Sigmoid colon (tissue), 7 donors: ENCODE measurements around the gene NKX2-2. TPM values are rescaled to one million over a fixed set of nuclear protein-coding genes. Genes with fewer than 3 reads are reported as not detected.

Experiments
- DNase-seq: peaks from one replicate; pipeline ENCODE4 v3.0.0-alpha.2; 2019
- H3K27ac ChIP-seq, 4 donors: fragments of 200-600 bp; sonication (generic); one replicate each; pipeline ENCODE4 v1.5.1; 2016 to 2019; ENCODE audit warnings: mild to moderate bottlenecking in 1 of 4
- H3K27me3 ChIP-seq, 3 donors: fragments of 200-600 bp; sonication (generic); one replicate each; pipeline ENCODE4 v1.5.1; 2019; ENCODE audit warnings: mild to moderate bottlenecking in 1 of 3
- H3K36me3 ChIP-seq, 4 donors: fragments of 200-600 bp; sonication (generic); one replicate each; pipeline ENCODE4 v1.5.1; 2016 to 2019
- H3K4me1 ChIP-seq, 4 donors: fragments of 200-600 bp; sonication (generic); one replicate each; pipeline ENCODE4 v1.5.1; 2017 to 2019
- H3K4me3 ChIP-seq, 4 donors: fragments of 200-600 bp; sonication (generic); one replicate each; pipeline ENCODE4 v1.5.1; 2017 to 2019; ENCODE audit warnings: mild to moderate bottlenecking in 2 of 4, moderate library complexity in 1 of 4
- H3K9me3 ChIP-seq, 4 donors: fragments of 200-600 bp in 3 of 4; sonication (generic) in 3 of 4; one replicate each; pipeline versions ENCODE4 v1.5.1 to v1.6.1; 2013 to 2019
- EP300 ChIP-seq, 4 donors: sonication (generic); formaldehyde crosslinking; IDR thresholded peaks; one replicate each; pipeline ENCODE4 v1.6.1; 2017; ENCODE audit warnings: antibody characterized with exemption in 4 of 4
- POLR2A ChIP-seq, 2 donors: fragments of 450-650 bp; IDR thresholded peaks; one replicate each; pipeline ENCODE4 v1.6.1; 2016; ENCODE audit warnings: antibody characterized with exemption in 2 of 2, mild to moderate bottlenecking in 2 of 2, moderate library complexity in 2 of 2
- POLR2AphosphoS5 ChIP-seq, 4 donors: sonication (generic); formaldehyde crosslinking; IDR thresholded peaks; one replicate each; pipeline ENCODE4 v1.6.1; 2017; ENCODE audit warnings: antibody characterized with exemption in 4 of 4
- WGBS, 2 donors: extraction: QIAGEN DNeasy Blood & Tissue Kit; methylation state at CpG; one replicate each; pipeline ENCODE4 v1.1.7; 2013; 5-methylcytosine and 5-hydroxymethylcytosine counted together
- intact Hi-C: fragments of 100-400 bp; cut with DNase I; formaldehyde crosslinking; loops from one replicate; pipeline ENCODE4 v1.15.1; 2023
- polyA plus RNA-seq, 3 donors: library from polyadenylated mRNA; stranded (reverse); fragments of 200-250 nt; gene quantifications; one replicate each; pipeline ENCODE4 v1.2.3, GENCODE V29; 2013
- total RNA-seq, 4 donors: library from RNA; depleted of rRNA; stranded (reverse); fragments of >200 nt; gene quantifications; one replicate each; pipeline ENCODE4 v1.1.0, GENCODE V29; 2016
- TF ChIP-seq, protein P1 (sequence below), 4 experiments: fragments of 450-650 bp in 3 of 4; fragments of 200-600 bp in 1 of 4; IDR thresholded peaks; one replicate each; pipeline ENCODE4 v1.5.1; 2016 to 2019; ENCODE audit warnings: antibody characterized with exemption in 4 of 4, mild to moderate bottlenecking in 3 of 4, moderate library complexity in 2 of 4
- donor health status: healthy with polysubstance abuse.
- donor health status: Bipolar disorder and iron deficiency.
- donor health status: healthy.

Gene NKX2-2
- total and polyA plus RNA-seq, 7 donors: 0.23 to 0.60 (median 0.46) TPM; not detected in 4

DNA sequence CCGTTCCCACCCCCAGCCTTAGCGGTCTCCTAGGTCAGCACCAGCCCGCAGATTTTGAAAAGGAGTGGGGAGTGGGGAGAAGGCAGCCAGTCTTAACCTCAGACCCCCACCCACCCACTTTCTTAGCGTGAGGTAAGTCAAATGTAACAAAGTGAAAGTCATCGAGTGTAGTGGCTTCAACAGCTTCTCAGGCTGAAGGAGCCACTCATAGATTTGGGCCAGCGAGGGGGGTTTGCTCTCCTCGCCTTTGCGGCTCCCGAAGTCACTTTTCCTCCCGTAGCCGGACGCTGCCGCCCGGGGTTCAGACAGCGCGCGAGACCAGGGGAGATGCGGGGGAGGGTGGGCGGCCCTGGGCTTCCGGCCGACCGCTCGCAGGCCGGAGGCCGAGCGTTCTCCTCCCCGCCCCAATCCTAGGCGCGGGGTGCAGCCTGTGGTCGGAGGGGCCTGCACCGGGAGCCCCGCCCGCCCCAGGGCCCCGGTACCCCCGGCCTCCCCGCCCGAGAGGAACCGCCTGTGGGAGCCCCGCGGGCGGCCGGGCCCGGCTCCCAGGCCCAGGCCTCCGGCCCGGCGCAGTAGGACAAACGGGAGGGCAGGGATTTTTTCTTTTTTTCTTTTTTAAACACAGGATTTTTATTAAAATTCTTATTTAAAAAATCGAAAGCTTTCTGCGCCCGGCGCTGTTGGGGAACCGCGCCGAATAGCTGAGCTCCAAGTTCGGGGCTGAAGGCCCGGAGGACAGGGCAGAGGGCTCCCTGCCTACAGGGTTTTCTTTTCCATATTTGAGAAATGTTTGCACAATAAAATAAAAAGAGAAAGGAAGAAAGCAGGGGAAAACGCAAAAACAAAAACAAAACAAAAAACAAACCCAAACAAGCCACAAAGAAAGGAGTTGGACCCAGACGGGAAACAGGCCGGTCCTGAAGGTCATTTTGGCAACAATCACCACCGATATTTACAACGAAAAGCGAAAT is 3.2 kb downstream of the NKX2-2 start:
- DNase-seq: no peak
- intact Hi-C loops: no loop called here
- TF ChIP-seq POLR2AphosphoS5 (IDR thresholded peaks at IDR 0.05): no peak
- TF ChIP-seq POLR2A (IDR thresholded peaks at IDR 0.05): no peak
- TF ChIP-seq, protein P1, sequence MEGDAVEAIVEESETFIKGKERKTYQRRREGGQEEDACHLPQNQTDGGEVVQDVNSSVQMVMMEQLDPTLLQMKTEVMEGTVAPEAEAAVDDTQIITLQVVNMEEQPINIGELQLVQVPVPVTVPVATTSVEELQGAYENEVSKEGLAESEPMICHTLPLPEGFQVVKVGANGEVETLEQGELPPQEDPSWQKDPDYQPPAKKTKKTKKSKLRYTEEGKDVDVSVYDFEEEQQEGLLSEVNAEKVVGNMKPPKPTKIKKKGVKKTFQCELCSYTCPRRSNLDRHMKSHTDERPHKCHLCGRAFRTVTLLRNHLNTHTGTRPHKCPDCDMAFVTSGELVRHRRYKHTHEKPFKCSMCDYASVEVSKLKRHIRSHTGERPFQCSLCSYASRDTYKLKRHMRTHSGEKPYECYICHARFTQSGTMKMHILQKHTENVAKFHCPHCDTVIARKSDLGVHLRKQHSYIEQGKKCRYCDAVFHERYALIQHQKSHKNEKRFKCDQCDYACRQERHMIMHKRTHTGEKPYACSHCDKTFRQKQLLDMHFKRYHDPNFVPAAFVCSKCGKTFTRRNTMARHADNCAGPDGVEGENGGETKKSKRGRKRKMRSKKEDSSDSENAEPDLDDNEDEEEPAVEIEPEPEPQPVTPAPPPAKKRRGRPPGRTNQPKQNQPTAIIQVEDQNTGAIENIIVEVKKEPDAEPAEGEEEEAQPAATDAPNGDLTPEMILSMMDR (IDR thresholded peaks at IDR 0.05): no peak
- TF ChIP-seq EP300 (IDR thresholded peaks at IDR 0.05): no peak
- 8 to 10% methylated on average over 62 of the region's 62 CpGs for WGBS, 2 donors
- Histone ChIP-seq H3K4me3 (peak overlapping the region in 3 of 4 donors; percentile 24 to 42 (median 42)), H3K9me3 (no peaks in the 10 kb centered on the region), H3K27ac (no peak overlapping the region), H3K4me1 (peaks cover 0 to 74% (median 71%) of the 10 kb centered on the region in 4 donors), H3K27me3 (peaks cover 86 to 100% (median 100%) of the 10 kb centered on the region in 3 donors), H3K36me3 (no peaks in the 10 kb centered on the region)

DNA sequence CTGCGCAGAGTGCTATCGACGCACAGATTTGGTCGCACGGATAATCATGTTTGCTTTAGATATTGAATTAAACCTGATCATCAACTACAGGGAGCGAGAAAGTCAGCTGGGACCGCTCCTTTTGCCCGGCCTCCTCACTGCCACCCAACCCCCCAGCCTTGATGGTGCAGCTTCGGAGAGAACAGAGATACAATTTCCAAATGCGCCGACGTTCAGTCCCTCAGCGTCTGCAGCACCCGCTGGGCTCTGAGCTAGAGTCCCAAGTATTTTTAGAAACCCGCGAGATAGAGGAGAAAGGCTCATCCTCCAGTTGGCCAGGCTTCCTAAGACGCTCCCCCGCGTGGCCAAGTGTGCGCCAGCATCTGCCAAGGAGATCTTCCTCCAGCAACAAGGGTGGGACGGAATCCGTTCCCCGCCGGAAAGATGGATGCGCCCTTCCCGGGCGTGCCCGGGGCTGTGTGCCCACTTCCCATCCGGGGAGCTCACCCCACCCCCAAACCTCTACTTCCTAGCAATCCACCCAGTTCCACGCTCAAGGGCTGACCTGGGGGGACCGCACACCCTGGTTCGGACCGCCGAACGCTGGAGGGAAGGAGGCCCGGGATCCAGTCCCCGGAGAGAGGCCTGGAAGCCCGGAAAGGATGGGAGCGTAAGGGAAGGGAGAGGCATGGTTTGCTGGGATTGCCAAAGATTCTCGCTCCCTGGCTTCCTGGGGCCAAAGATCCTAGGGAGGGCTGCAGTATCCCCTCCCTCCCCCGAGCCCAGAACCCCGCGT is 4.1 kb downstream of the NKX2-2 start:
- Histone ChIP-seq H3K9me3 (no peaks in the 10 kb centered on the region), H3K36me3 (no peaks in the 10 kb centered on the region), H3K27ac (no peak overlapping the region), H3K27me3 (peaks cover 82 to 100% (median 99%) of the 10 kb centered on the region in 3 donors), H3K4me3 (peak overlapping the region in 3 of 4 donors; percentile 24 to 42 (median 42)), H3K4me1 (peaks cover 0 to 73% (median 69%) of the 10 kb centered on the region in 4 donors)
- no peak for DNase-seq
- TF ChIP-seq POLR2AphosphoS5 (IDR thresholded peaks at IDR 0.05) (no peak), POLR2A (IDR thresholded peaks at IDR 0.05) (no peak), EP300 (IDR thresholded peaks at IDR 0.05) (no peak)
- TF ChIP-seq, protein P1 (IDR thresholded peaks at IDR 0.05): no peak
- WGBS, 2 donors: 3 to 7% methylated on average over 43 of the region's 43 CpGs
- intact Hi-C loops: loop anchor here (10.0 kb wide), 1 partner anchor 405 kb away; the partner anchor contains the start of gene LINC00237

- no peak for DNase-seq
- intact Hi-C loops: loop anchor here (10.0 kb wide), 1 partner anchor 404 kb away; the partner anchor contains the start of gene LINC00237
- 8 to 9% methylated on average over 12 of the region's 12 CpGs for WGBS, 2 donors
- Histone ChIP-seq H3K27ac (no peak overlapping the region), H3K4me3 (no peak overlapping the region), H3K4me1 (peaks cover 0 to 67% (median 62%) of the 10 kb centered on the region in 4 donors), H3K27me3 (peaks cover 76 to 100% (median 99%) of the 10 kb centered on the region in 3 donors), H3K9me3 (no peaks in the 10 kb centered on the region), H3K36me3 (no peaks in the 10 kb centered on the region)
- TF ChIP-seq POLR2AphosphoS5 (IDR thresholded peaks at IDR 0.05): no peak
- TF ChIP-seq, protein P1 (IDR thresholded peaks at IDR 0.05): no peak
- TF ChIP-seq EP300 (IDR thresholded peaks at IDR 0.05): no peak
- TF ChIP-seq POLR2A (IDR thresholded peaks at IDR 0.05): no peak
Measured at GRCh38 chr20:21509079-21509596, 4.7 kb downstream of the NKX2-2 start.

DNA sequence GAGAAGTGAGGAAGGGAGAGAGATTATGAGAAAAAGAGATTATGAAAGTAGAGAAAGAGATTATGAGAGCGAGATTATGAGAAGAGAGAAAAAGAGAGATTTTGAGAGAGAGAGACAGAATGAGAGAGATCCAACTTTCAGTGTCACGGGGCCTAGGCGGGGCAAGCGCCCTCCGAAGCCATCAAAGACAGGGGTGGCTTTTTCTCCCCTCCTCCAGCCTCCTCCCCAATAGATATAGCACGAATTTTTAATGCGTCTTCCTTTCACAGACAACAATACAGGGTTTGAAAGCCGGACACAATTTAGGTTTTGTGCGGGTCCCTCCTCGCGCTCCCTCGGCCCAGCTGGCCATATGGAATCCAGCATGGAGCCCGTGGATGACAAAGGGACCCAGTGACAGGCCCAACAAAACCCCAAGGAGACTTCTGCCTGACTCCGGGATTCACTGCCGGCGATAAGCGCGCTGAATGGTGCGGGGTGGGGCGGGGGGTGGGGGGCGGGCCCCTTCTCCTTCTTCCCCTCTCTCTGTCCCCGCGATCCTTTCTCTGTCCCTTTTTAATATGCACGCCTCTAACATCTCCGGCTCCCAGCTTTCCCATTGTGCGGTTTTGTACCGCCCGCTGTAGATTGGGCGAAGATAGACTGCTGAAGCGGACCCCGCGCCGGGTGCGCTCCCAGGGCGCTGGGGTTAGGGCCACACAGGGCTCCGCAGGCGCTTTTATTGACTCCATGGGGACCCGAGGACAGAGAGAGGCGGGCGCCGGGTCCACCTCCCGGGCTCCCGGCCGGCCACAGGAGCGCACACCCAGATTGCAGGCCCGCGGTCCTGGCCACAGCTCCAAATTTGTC is 5.4 kb downstream of the NKX2-2 start:
- DNase-seq: no peak
- no peaks in the 10 kb centered on the region for H3K9me3 ChIP-seq
- intact Hi-C loops: loop anchor here (10.0 kb wide), 1 partner anchor 404 kb away; the partner anchor contains the start of gene LINC00237
- WGBS, 2 donors: 6 to 18% methylated on average over 47 of the region's 47 CpGs
- peaks cover 0 to 60% (median 56%) of the 10 kb centered on the region in 4 donors for H3K4me1 ChIP-seq
- no peak overlapping the region for H3K27ac ChIP-seq
- peaks cover 69 to 100% (median 94%) of the 10 kb centered on the region in 3 donors for H3K27me3 ChIP-seq
- no peaks in the 10 kb centered on the region for H3K36me3 ChIP-seq
- no peak overlapping the region for H3K4me3 ChIP-seq
- TF ChIP-seq POLR2A (IDR thresholded peaks at IDR 0.05) (no peak), POLR2AphosphoS5 (IDR thresholded peaks at IDR 0.05) (no peak), EP300 (IDR thresholded peaks at IDR 0.05) (no peak)
- TF ChIP-seq, protein P1 (IDR thresholded peaks at IDR 0.05): no peak
